Loucy (cell line): ENCODE results near the gene EZH1.

Source experiments
- H2AFZ ChIP-seq: fragments of 200-600 bp; sonication (generic); 2 replicates; pipeline ENCODE4 v1.6.0; 2016; ENCODE audit warnings: antibody characterized with exemption, mild to moderate bottlenecking, low read length, moderate library complexity
- H3F3A ChIP-seq: fragments of 200-600 bp; 2 replicates; pipeline ENCODE4 v1.6.0; 2016; ENCODE audit warnings: antibody characterized with exemption, low read depth, mild to moderate bottlenecking
- H3K27me3 ChIP-seq: fragments of 200-600 bp; sonication (generic); 2 replicates; pipeline ENCODE4 v1.6.1; 2014; ENCODE audit warnings: low read length, mild to moderate bottlenecking; ENCODE audit not compliant: insufficient read depth, poor library complexity, severe bottlenecking
- H3K36me3 ChIP-seq: fragments of 200-600 bp; sonication (generic); 2 replicates; pipeline ENCODE4 v1.6.1; 2016; ENCODE audit warnings: low read length; ENCODE audit not compliant: insufficient read depth
- H3K4me1 ChIP-seq: fragments of 200-600 bp; sonication (generic); 2 replicates; pipeline ENCODE4 v1.5.1; 2014; ENCODE audit warnings: low read length, mild to moderate bottlenecking; ENCODE audit not compliant: insufficient read depth, poor library complexity, severe bottlenecking
- H3K4me2 ChIP-seq: fragments of 200-600 bp; sonication (generic); 2 replicates; pipeline ENCODE4 v1.6.0; 2014; ENCODE audit warnings: antibody characterized with exemption, low read length, low read depth, mild to moderate bottlenecking; ENCODE audit not compliant: poor library complexity, severe bottlenecking
- H3K4me3 ChIP-seq: fragments of 200-600 bp; sonication (generic); 2 replicates; pipeline ENCODE4 v1.5.1; 2014; ENCODE audit warnings: low read length, mild to moderate bottlenecking, mixed read lengths; ENCODE audit not compliant: poor library complexity, severe bottlenecking
- H3K79me2 ChIP-seq: fragments of 200-600 bp; sonication (generic); 2 replicates; pipeline ENCODE4 v1.6.1; 2014; ENCODE audit warnings: low read length; ENCODE audit not compliant: insufficient read depth
- H3K9ac ChIP-seq: fragments of 200-600 bp; sonication (generic); 2 replicates; pipeline ENCODE4 v1.6.0; 2014; ENCODE audit warnings: mild to moderate bottlenecking, low read depth, low read length, moderate library complexity; ENCODE audit not compliant: poor library complexity, severe bottlenecking
- H3K9me2 ChIP-seq: fragments of 200-600 bp; sonication (generic); replicated peaks from 2 replicates; pipeline ENCODE4 v1.6.1; 2016; ENCODE audit warnings: low read depth, low read length, mixed read lengths
- H3K9me3 ChIP-seq: fragments of 200-600 bp; sonication (generic); 2 replicates; pipeline ENCODE4 v1.6.1; 2014; ENCODE audit warnings: mild to moderate bottlenecking, antibody characterized with exemption, low read length, low read depth; ENCODE audit not compliant: insufficient read depth
- H4K20me1 ChIP-seq: fragments of 200-600 bp; sonication (generic); 2 replicates; pipeline ENCODE4 v1.6.0; 2014; ENCODE audit warnings: antibody characterized with exemption, low read length, mild to moderate bottlenecking; ENCODE audit not compliant: insufficient read depth, poor library complexity, severe bottlenecking
- EZH2phosphoT487 ChIP-seq: fragments of 200-600 bp; IDR thresholded peaks from 2 replicates; pipeline ENCODE4 v1.6.1; 2018; ENCODE audit warnings: antibody characterized with exemption, mild to moderate bottlenecking, moderate library complexity, borderline replicate concordance
- TF ChIP-seq, protein P1 (sequence below): fragments of 200-600 bp; sonication (generic); conservative IDR thresholded peaks from 2 replicates; pipeline ENCODE4 v1.5.1; 2014; ENCODE audit warnings: mild to moderate bottlenecking, antibody characterized with exemption, low read length

Gene EZH1

DNA sequence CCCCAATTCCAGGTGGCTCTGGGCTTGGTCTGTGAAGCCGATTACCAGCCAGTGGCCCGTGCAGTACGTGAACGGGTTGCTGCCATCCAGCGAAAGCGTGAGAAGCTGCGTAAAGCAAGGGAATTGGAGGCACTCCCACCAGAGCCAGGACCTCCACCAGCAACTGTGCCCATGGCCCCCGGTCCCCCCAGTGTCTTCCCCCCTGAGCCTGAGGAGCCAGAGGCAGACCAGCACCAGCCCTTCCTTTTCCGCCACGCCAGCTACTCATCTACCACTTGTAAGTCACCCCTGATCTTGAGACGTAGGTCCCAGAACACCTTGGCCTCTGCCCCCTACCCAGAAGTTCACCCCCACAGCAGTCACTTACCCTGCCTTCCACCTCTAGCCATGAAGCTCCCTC, 42.4 kb upstream of the EZH1 start:
- Histone ChIP-seq H3K27me3 (no peaks in the 10 kb centered on the region), H3F3A (no peaks in the 10 kb centered on the region), H3K36me3 (no peaks in the 10 kb centered on the region), H3K9ac (no peak overlapping the region), H3K4me1 (no peaks in the 10 kb centered on the region), H3K4me2 (no peak overlapping the region), H3K9me3 (no peaks in the 10 kb centered on the region), H3K9me2 (no peaks in the 10 kb centered on the region), H3K79me2 (no peaks in the 10 kb centered on the region), H4K20me1 (no peaks in the 10 kb centered on the region), H3K4me3 (no peak overlapping the region), H2AFZ (no peak overlapping the region)
- TF ChIP-seq EZH2phosphoT487 = no peak
- TF ChIP-seq, protein P1, sequence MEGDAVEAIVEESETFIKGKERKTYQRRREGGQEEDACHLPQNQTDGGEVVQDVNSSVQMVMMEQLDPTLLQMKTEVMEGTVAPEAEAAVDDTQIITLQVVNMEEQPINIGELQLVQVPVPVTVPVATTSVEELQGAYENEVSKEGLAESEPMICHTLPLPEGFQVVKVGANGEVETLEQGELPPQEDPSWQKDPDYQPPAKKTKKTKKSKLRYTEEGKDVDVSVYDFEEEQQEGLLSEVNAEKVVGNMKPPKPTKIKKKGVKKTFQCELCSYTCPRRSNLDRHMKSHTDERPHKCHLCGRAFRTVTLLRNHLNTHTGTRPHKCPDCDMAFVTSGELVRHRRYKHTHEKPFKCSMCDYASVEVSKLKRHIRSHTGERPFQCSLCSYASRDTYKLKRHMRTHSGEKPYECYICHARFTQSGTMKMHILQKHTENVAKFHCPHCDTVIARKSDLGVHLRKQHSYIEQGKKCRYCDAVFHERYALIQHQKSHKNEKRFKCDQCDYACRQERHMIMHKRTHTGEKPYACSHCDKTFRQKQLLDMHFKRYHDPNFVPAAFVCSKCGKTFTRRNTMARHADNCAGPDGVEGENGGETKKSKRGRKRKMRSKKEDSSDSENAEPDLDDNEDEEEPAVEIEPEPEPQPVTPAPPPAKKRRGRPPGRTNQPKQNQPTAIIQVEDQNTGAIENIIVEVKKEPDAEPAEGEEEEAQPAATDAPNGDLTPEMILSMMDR = no peak

DNA sequence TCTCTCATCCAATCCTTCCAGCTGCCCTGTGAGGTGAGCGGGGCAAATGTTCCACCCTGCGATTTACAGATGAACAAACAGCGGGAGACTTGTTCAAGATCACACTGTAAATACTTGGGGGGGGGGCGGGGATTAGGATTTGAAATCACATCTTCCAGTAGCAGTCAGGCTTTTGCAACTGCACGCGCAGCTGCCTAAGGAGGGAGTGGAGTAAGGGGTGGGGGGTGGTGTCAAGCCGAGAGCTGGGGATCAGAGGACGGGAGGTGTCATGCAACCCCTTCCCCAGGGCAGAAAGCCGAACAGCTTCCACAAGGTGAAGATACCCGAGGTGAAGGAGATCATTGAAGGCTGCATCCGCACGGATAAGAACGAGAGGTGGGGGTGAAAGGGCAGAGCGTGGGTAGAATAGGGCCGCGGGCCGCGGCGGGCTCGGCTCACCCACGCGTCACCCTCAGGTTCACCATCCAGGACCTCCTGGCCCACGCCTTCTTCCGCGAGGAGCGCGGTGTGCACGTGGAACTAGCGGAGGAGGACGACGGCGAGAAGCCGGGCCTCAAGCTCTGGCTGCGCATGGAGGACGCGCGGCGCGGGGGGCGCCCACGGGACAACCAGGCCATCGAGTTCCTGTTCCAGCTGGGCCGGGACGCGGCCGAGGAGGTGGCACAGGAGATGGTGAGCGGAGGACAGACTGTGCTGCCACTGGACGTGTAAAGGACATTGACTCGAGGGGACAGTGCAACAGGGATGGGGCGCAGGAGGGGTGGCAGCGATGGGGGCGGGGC, 40.2 kb upstream of the EZH1 start:
- Histone ChIP-seq H3K9me3 (no peaks in the 10 kb centered on the region), H3K4me2 (no peak overlapping the region), H3K9ac (no peak overlapping the region), H3K4me3 (no peak overlapping the region), H3K4me1 (no peaks in the 10 kb centered on the region), H3K36me3 (no peaks in the 10 kb centered on the region), H3K79me2 (no peaks in the 10 kb centered on the region), H3K27me3 (no peaks in the 10 kb centered on the region), H3K9me2 (no peaks in the 10 kb centered on the region), H3F3A (no peaks in the 10 kb centered on the region), H4K20me1 (no peaks in the 10 kb centered on the region), H2AFZ (no peak overlapping the region)
- TF ChIP-seq, protein P1 = no peak
- TF ChIP-seq EZH2phosphoT487 = no peak

DNA sequence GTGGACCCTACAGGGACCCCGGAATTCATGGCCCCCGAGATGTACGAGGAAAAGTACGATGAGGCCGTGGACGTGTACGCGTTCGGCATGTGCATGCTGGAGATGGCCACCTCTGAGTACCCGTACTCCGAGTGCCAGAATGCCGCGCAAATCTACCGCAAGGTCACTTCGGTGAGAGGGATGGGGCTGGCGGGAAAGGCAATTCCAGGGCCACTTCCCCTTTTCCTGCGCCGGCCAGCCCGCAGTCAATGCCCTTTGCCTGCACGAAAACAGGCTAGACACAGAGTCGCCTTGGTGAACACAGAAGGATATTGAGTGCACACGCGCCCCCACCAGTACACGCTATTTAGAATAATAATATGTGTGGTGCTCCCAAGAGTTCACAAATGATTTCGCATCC, 39.6 kb upstream of the EZH1 start:
- Histone ChIP-seq H3K9me2 (no peaks in the 10 kb centered on the region), H3K79me2 (no peaks in the 10 kb centered on the region), H3F3A (no peaks in the 10 kb centered on the region), H4K20me1 (no peaks in the 10 kb centered on the region), H3K4me2 (no peak overlapping the region), H2AFZ (no peak overlapping the region), H3K9ac (no peak overlapping the region), H3K36me3 (no peaks in the 10 kb centered on the region), H3K9me3 (no peaks in the 10 kb centered on the region), H3K27me3 (no peaks in the 10 kb centered on the region), H3K4me3 (no peak overlapping the region), H3K4me1 (no peaks in the 10 kb centered on the region)
- no peak for TF ChIP-seq EZH2phosphoT487
- TF ChIP-seq, protein P1 = no peak
